Measurements from ENCODE around the gene GTF2A1. TPM values are rescaled to one million over a fixed set of nuclear protein-coding genes. Genes with fewer than 3 reads are reported as not detected.

Gene GTF2A1
- total RNA-seq, 1 experiment from 2014 or later: 34.4 TPM

GRCh38 chr14:81265636-81266169, 44.9 kb upstream of the GTF2A1 start:
- TF ChIP-seq CTCF (IDR thresholded peaks at IDR 0.05) (no peak), SIN3A (IDR thresholded peaks at IDR 0.05; ENCODE audit: borderline replicate concordance, insufficient read depth, low read depth, low read length) (no peak), POLR2AphosphoS5 (IDR thresholded peaks at IDR 0.05; ENCODE audit: low read depth, low read length) (no peak), TCF7L2 (IDR thresholded peaks at IDR 0.05; ENCODE audit: low read depth, low read length) (no peak)
- TF ChIP-seq, protein P1, sequence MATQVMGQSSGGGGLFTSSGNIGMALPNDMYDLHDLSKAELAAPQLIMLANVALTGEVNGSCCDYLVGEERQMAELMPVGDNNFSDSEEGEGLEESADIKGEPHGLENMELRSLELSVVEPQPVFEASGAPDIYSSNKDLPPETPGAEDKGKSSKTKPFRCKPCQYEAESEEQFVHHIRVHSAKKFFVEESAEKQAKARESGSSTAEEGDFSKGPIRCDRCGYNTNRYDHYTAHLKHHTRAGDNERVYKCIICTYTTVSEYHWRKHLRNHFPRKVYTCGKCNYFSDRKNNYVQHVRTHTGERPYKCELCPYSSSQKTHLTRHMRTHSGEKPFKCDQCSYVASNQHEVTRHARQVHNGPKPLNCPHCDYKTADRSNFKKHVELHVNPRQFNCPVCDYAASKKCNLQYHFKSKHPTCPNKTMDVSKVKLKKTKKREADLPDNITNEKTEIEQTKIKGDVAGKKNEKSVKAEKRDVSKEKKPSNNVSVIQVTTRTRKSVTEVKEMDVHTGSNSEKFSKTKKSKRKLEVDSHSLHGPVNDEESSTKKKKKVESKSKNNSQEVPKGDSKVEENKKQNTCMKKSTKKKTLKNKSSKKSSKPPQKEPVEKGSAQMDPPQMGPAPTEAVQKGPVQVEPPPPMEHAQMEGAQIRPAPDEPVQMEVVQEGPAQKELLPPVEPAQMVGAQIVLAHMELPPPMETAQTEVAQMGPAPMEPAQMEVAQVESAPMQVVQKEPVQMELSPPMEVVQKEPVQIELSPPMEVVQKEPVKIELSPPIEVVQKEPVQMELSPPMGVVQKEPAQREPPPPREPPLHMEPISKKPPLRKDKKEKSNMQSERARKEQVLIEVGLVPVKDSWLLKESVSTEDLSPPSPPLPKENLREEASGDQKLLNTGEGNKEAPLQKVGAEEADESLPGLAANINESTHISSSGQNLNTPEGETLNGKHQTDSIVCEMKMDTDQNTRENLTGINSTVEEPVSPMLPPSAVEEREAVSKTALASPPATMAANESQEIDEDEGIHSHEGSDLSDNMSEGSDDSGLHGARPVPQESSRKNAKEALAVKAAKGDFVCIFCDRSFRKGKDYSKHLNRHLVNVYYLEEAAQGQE (IDR thresholded peaks at IDR 0.05; ENCODE audit: insufficient read depth in 1 of 2, low read depth in 2 of 2, low read length in 1 of 2): no peak
- DNase-seq (ENCODE audit: low read depth, low spot score): no peak
- ATAC-seq: no peak
- Histone ChIP-seq H3K27me3 (ENCODE audit: control insufficient read depth, insufficient read depth, low read length) (peaks cover 4% of the 10 kb centered on the region), H3K9me3 (ENCODE audit: control insufficient read depth, insufficient read depth, low read depth, low read length) (no peaks in the 10 kb centered on the region), H3K36me3 (ENCODE audit: control insufficient read depth, insufficient read depth, low read length) (no peaks in the 10 kb centered on the region), H3K27ac (ENCODE audit: low read length) (no peak overlapping the region), H3K4me1 (ENCODE audit: control insufficient read depth, insufficient read depth, low read length) (no peaks in the 10 kb centered on the region), H3K4me3 (ENCODE audit: low read depth in 2 of 2, low read length in 2 of 2) (no peak overlapping the region)
- BruUV-seq (replicated peaks): no TSS peak
- ChIA-PET POLR2A (no interaction called here), CTCF (no interaction called here)
- in situ Hi-C loops (cut with HindIII; ENCODE audit: low pct_unique_long_range_greater_than_20kb, low sequenced_read_pairs): no loop called here
- intact Hi-C loops (cut with micrococcal nuclease; ENCODE audit: unreplicated experiment): no loop called here

- H3K4me3 ChIP-seq (ENCODE audit: low read depth in 2 of 2, low read length in 2 of 2): no peak overlapping the region
- H3K27ac ChIP-seq (ENCODE audit: low read length): no peak overlapping the region
- H3K4me1 ChIP-seq (ENCODE audit: control insufficient read depth, insufficient read depth, low read length): no peaks in the 10 kb centered on the region
- in situ Hi-C loops (cut with HindIII; ENCODE audit: low pct_unique_long_range_greater_than_20kb, low sequenced_read_pairs): no loop called here
- DNase-seq (ENCODE audit: low read depth, low spot score) (no peak), ATAC-seq (no peak)
- TF ChIP-seq POLR2AphosphoS5 (IDR thresholded peaks at IDR 0.05; ENCODE audit: low read depth, low read length) (no peak), TCF7L2 (IDR thresholded peaks at IDR 0.05; ENCODE audit: low read depth, low read length) (no peak), CTCF (IDR thresholded peaks at IDR 0.05) (no peak), SIN3A (IDR thresholded peaks at IDR 0.05; ENCODE audit: borderline replicate concordance, insufficient read depth, low read depth, low read length) (no peak)
- TF ChIP-seq, protein P1 (IDR thresholded peaks at IDR 0.05; ENCODE audit: insufficient read depth in 1 of 2, low read depth in 2 of 2, low read length in 1 of 2): no peak
- CTCF ChIA-PET: no interaction called here
- H3K9me3 ChIP-seq (ENCODE audit: control insufficient read depth, insufficient read depth, low read depth, low read length): no peaks in the 10 kb centered on the region
- peaks cover 4% of the 10 kb centered on the region for H3K27me3 ChIP-seq (ENCODE audit: control insufficient read depth, insufficient read depth, low read length)
- H3K36me3 ChIP-seq (ENCODE audit: control insufficient read depth, insufficient read depth, low read length): no peaks in the 10 kb centered on the region
- POLR2A ChIA-PET: no interaction called here
- no TSS peak for BruUV-seq (replicated peaks)
- intact Hi-C loops (cut with micrococcal nuclease; ENCODE audit: unreplicated experiment): no loop called here
Measured at GRCh38 chr14:81264671-81265070, 43.9 kb upstream of the GTF2A1 start.

Data from Panc1 (cell line).